ENCODE data around the gene TUBG2.

The TUBG2 gene

DNA sequence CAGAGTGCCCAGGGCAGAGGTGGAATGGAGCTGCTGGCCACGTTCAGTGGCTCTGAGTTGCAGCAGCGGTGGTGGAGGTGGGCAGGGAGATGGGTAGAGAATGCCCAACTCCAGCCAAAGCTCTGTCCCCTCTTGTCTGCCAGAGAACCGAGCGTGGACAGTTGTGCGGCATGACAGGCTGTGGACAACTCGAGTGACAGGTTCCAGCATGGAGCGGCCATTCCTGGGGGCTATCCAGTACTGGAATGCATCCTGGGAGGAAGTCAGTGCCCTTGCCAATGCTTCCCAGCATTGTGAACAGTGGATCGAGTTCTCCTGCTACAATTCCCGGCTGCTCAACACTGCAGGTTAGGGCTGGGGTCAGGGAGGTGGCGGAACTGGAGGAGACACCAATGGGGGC lies 31.5 kb downstream of the TUBG2 start:
- Histone ChIP-seq H3K36me3 (ENCODE audit: control insufficient read depth, insufficient read depth, low read length) (peaks cover 19% of the 10 kb centered on the region), H3K9ac (ENCODE audit: low read length) (no peak overlapping the region)

DNA sequence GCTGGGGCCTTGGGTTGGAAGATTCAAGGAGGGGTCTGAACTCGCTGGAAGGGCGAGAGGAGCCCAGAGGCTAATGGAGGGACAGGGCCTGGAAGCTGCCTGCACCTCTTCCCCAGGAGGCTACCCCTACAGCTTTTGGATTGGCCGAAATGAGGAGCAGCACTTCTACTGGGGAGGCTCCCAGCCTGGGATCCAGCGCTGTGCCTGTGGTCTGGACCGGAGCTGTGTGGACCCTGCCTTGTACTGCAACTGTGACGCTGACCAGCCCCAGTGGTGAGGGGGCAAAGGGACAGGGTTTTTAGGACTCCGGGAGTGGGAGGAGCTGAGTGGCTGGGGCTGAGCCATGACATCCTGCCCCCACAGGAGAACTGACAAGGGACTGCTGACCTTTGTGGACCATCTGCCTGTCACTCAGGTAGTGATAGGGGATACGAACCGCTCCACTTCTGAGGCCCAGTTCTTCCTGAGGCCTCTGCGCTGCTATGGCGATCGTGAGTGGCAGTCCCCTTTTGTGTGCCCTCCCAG lies 32.0 kb downstream of the TUBG2 start:
- no peaks in the 10 kb centered on the region for H3K27me3 ChIP-seq (ENCODE audit: control insufficient read depth, insufficient read depth, low read length)
- no peak overlapping the region for H3K4me3 ChIP-seq (ENCODE audit: low read depth, low read length)
- no peaks in the 10 kb centered on the region for H3K9me3 ChIP-seq (ENCODE audit: control insufficient read depth, insufficient read depth, low read depth, low read length)
- no peak overlapping the region for H3K9ac ChIP-seq (ENCODE audit: low read length)
- H3K27ac ChIP-seq (ENCODE audit: low read depth, low read length): no peak overlapping the region
- peaks cover 22% of the 10 kb centered on the region for H3K36me3 ChIP-seq (ENCODE audit: control insufficient read depth, insufficient read depth, low read length)
- H3K4me1 ChIP-seq (ENCODE audit: control insufficient read depth, insufficient read depth, low read length): peaks cover 4% of the 10 kb centered on the region; the same call in 1 of the 2 replicates

More for the DNA sequence above, 31.5 kb downstream of the TUBG2 start:
- H3K4me1 ChIP-seq (ENCODE audit: control insufficient read depth, insufficient read depth, low read length): peaks cover 4% of the 10 kb centered on the region; the same call in 1 of the 2 replicates
- no peak overlapping the region for H3K27ac ChIP-seq (ENCODE audit: low read depth, low read length)
- peaks cover 2% of the 10 kb centered on the region; the same call in 1 of the 2 replicates for H3K27me3 ChIP-seq (ENCODE audit: control insufficient read depth, insufficient read depth, low read length)
- no peaks in the 10 kb centered on the region for H3K9me3 ChIP-seq (ENCODE audit: control insufficient read depth, insufficient read depth, low read depth, low read length)
- H3K4me3 ChIP-seq (ENCODE audit: low read depth, low read length): no peak overlapping the region

DNA sequence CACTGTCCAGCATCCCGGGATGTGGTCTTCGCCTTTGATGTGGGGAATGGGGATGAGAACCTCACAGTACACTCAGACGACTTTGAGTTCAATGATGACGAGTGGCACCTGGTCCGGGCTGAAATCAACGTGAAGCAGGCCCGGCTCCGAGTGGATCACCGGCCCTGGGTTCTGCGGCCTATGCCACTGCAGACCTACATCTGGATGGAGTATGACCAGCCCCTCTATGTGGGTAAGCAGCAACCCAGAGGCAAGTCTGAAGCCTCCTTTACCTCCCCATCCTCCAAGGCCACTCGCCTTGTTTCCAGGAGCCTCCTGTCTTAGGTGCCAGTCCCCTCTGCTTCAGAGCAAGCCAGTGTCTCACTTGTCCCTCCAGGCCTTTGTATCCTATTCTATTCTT lies 33.4 kb downstream of the TUBG2 start:
- H3K36me3 ChIP-seq (ENCODE audit: control insufficient read depth, insufficient read depth, low read length): peaks cover 31% of the 10 kb centered on the region
- no peaks in the 10 kb centered on the region for H3K27me3 ChIP-seq (ENCODE audit: control insufficient read depth, insufficient read depth, low read length)
- H3K27ac ChIP-seq (ENCODE audit: low read depth, low read length): no peak overlapping the region
- H3K9me3 ChIP-seq (ENCODE audit: control insufficient read depth, insufficient read depth, low read depth, low read length): no peaks in the 10 kb centered on the region
- H3K9ac ChIP-seq (ENCODE audit: low read length): no peak overlapping the region
- H3K4me3 ChIP-seq (ENCODE audit: low read depth, low read length): no peak overlapping the region
- H3K4me1 ChIP-seq (ENCODE audit: control insufficient read depth, insufficient read depth, low read length): peaks cover 4% of the 10 kb centered on the region; the same call in 1 of the 2 replicates

DNA sequence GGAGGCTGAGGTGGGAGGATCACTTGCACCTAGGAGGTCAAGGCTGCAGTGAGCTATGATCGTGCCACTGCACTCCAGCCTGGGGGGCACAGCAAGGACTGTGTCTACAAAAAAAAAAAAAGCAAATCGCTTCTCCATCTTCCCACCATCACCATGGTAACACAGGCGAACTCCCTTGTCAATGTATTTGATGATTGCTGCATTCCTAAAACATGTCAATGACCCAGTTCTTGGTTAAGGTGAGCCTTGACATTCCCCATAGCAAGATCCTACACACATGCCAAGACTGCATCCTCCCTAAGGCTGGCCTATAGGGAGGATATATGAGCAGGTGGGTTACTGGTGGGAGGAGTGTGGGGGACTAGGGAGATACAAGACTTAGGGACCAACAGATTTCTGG lies 35.4 kb downstream of the TUBG2 start:
- Histone ChIP-seq H3K4me3 (ENCODE audit: low read depth, low read length) (no peak overlapping the region), H3K9me3 (ENCODE audit: control insufficient read depth, insufficient read depth, low read depth, low read length) (no peaks in the 10 kb centered on the region), H3K27me3 (ENCODE audit: control insufficient read depth, insufficient read depth, low read length) (no peaks in the 10 kb centered on the region), H3K27ac (ENCODE audit: low read depth, low read length) (no peak overlapping the region), H3K36me3 (ENCODE audit: control insufficient read depth, insufficient read depth, low read length) (peaks cover 35% of the 10 kb centered on the region), H3K9ac (ENCODE audit: low read length) (no peak overlapping the region), H3K4me1 (ENCODE audit: control insufficient read depth, insufficient read depth, low read length) (peaks cover 5% of the 10 kb centered on the region; the same call in 1 of the 2 replicates)

DNA sequence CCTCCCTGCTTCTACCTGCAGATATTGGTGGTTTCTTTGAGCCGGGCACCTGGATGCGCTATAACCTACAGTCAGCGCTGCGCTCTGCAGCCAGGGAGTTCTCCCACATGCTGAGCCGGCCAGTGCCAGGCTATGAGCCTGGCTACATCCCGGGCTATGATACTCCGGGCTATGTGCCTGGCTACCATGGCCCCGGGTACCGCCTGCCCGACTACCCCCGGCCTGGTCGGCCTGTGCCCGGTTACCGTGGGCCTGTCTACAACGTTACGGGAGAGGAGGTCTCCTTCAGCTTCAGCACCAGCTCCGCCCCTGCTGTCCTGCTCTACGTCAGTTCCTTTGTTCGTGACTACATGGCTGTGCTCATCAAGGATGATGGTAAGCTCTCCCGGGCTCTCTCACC lies 36.4 kb downstream of the TUBG2 start:
- peaks cover 40% of the 10 kb centered on the region for H3K36me3 ChIP-seq (ENCODE audit: control insufficient read depth, insufficient read depth, low read length)

DNA sequence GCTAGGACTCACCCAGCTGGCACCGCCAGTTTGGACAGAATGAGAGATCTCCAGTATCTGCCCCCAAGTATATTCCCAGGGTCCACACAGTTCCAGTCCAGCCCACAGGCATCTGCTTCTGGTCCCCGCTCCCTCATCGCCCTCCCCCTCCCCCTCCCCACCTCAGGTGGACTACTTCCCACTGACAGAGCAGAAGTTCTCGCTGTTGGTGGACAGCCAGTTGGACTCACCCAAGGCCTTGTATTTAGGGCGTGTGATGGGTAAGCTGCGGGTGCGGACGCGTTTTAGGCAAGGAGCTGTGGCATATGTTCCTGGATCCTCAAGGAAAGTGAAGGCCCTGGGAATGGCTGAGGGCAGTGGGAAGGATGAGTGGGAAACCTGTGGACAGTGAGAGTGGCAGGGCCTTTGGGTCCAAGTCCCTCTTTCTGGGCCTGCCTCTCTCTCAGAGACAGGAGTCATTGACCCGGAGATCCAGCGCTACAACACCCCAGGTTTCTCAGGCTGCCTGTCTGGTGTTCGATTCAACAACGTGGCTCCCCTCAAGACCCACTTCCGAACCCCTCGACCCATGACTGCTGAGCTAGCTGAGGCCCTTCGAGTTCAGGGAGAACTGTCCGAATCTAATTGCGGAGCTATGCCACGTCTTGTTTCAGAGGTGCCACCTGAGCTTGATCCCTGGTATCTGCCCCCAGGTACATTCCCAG lies 38.2 kb downstream of the TUBG2 start:
- Histone ChIP-seq H3K36me3 (ENCODE audit: control insufficient read depth, insufficient read depth, low read length) (peaks cover 52% of the 10 kb centered on the region), H3K9me3 (ENCODE audit: control insufficient read depth, insufficient read depth, low read depth, low read length) (no peaks in the 10 kb centered on the region), H3K27ac (ENCODE audit: low read depth, low read length) (no peak overlapping the region), H3K27me3 (ENCODE audit: control insufficient read depth, insufficient read depth, low read length) (no peaks in the 10 kb centered on the region), H3K9ac (ENCODE audit: low read length) (no peak overlapping the region), H3K4me3 (ENCODE audit: low read depth, low read length) (no peak overlapping the region), H3K4me1 (ENCODE audit: control insufficient read depth, insufficient read depth, low read length) (peaks cover 5% of the 10 kb centered on the region; the same call in 1 of the 2 replicates)

More for the DNA sequence above, 36.4 kb downstream of the TUBG2 start:
- Histone ChIP-seq H3K27ac (ENCODE audit: low read depth, low read length) (no peak overlapping the region), H3K27me3 (ENCODE audit: control insufficient read depth, insufficient read depth, low read length) (no peaks in the 10 kb centered on the region), H3K9me3 (ENCODE audit: control insufficient read depth, insufficient read depth, low read depth, low read length) (no peaks in the 10 kb centered on the region), H3K9ac (ENCODE audit: low read length) (no peak overlapping the region), H3K4me1 (ENCODE audit: control insufficient read depth, insufficient read depth, low read length) (peaks cover 5% of the 10 kb centered on the region; the same call in 1 of the 2 replicates), H3K4me3 (ENCODE audit: low read depth, low read length) (no peak overlapping the region)

DNA sequence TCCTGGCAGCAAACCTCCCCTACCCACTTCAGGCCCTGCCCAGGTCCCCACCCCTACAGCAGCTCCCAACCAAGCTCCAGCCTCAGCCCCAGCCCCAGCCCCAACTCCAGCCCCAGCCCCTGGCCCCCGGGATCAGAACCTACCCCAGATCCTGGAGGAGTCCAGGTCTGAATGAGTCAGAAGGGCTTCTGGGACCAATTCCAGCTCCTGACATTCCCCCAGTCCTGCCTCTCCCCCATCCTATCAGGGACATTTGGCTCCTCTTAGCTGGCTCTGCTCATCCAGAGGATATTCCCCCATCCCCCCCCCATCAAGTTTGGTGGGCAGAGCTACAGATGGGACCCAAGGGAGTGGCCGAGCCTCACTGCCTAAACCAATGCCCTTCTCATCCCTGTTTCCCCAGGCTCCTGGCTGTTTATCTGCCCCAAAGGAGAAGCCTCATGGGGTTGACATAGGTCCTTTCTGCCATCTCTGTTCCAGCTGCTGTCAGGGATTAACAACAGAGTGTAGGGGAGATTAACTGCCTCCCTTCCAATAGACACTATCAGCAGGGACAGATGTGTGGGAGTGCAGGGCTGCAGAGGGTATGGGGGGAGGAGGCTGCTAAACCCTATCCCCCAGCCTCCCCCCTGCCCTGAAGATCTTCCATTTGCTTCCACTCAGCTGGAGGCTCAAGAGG lies 39.8 kb downstream of the TUBG2 start:
- Histone ChIP-seq H3K27me3 (ENCODE audit: control insufficient read depth, insufficient read depth, low read length) (no peaks in the 10 kb centered on the region), H3K36me3 (ENCODE audit: control insufficient read depth, insufficient read depth, low read length) (peaks cover 55% of the 10 kb centered on the region), H3K9me3 (ENCODE audit: control insufficient read depth, insufficient read depth, low read depth, low read length) (no peaks in the 10 kb centered on the region), H3K4me1 (ENCODE audit: control insufficient read depth, insufficient read depth, low read length) (peaks cover 5% of the 10 kb centered on the region; the same call in 1 of the 2 replicates), H3K9ac (ENCODE audit: low read length) (no peak overlapping the region), H3K4me3 (ENCODE audit: low read depth, low read length) (no peak overlapping the region), H3K27ac (ENCODE audit: low read depth, low read length) (no peak overlapping the region)

DNA sequence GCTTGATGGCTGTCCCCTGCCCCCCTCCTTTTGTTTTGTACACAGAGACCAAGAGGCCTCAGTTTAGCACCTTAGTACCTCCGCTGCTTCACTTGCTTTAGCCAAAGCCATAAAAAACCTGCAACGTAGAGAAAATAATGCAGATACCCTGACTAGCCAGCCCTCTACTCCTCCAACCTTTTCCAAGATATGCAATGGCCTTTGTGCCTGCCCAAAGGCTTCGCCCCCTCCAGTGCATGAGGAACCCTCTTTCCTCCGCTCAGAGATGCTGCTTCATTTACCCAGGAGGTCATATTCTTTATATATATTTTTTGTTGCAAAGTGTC lies 40.3 kb downstream of the TUBG2 start:
- peaks cover 59% of the 10 kb centered on the region for H3K36me3 ChIP-seq (ENCODE audit: control insufficient read depth, insufficient read depth, low read length)
- H3K9me3 ChIP-seq (ENCODE audit: control insufficient read depth, insufficient read depth, low read depth, low read length): no peaks in the 10 kb centered on the region
- no peaks in the 10 kb centered on the region for H3K27me3 ChIP-seq (ENCODE audit: control insufficient read depth, insufficient read depth, low read length)
- peaks cover 5% of the 10 kb centered on the region; the same call in 1 of the 2 replicates for H3K4me1 ChIP-seq (ENCODE audit: control insufficient read depth, insufficient read depth, low read length)
- H3K27ac ChIP-seq (ENCODE audit: low read depth, low read length): no peak overlapping the region
- H3K9ac ChIP-seq (ENCODE audit: low read length): no peak overlapping the region
- no peak overlapping the region for H3K4me3 ChIP-seq (ENCODE audit: low read depth, low read length)

DNA sequence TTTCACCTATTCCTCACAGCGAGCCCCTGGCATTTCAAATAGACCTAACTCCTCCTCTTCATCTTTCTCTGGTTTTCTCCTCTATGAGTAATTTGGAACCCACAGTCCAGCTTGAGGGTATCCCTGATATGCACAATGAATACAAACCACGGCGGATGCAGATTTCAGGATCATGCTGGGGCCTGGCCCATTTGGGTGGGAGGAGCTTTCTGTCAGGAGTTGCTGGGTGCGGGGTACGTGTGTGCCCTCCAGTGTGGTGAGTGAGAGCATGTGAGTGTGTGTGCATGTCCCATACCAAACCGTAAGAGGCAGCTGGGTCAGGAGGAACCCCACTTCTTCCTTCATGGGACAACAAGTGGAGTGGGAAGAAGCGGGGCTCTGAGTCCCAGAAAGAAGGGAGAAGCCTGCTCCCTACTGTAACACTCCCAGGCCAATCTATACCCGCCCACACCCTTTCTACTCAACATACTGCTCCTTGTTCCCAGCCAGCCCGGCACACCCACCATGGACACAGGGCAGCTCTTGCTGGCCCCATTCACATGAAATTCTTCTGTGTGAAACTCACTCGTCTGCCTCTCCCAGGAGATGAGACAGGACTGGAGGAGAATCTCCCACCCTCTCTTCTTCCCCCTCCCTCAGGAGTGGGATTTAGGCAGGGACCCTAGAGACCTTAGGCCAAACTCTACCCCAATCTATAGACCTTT lies 41.7 kb downstream of the TUBG2 start:
- Histone ChIP-seq H3K4me3 (ENCODE audit: low read depth, low read length) (no peak overlapping the region), H3K4me1 (ENCODE audit: control insufficient read depth, insufficient read depth, low read length) (peaks cover 5% of the 10 kb centered on the region; the same call in 1 of the 2 replicates), H3K9ac (ENCODE audit: low read length) (no peak overlapping the region), H3K27me3 (ENCODE audit: control insufficient read depth, insufficient read depth, low read length) (no peaks in the 10 kb centered on the region), H3K27ac (ENCODE audit: low read depth, low read length) (no peak overlapping the region), H3K9me3 (ENCODE audit: control insufficient read depth, insufficient read depth, low read depth, low read length) (no peaks in the 10 kb centered on the region), H3K36me3 (ENCODE audit: control insufficient read depth, insufficient read depth, low read length) (peaks cover 65% of the 10 kb centered on the region)

DNA sequence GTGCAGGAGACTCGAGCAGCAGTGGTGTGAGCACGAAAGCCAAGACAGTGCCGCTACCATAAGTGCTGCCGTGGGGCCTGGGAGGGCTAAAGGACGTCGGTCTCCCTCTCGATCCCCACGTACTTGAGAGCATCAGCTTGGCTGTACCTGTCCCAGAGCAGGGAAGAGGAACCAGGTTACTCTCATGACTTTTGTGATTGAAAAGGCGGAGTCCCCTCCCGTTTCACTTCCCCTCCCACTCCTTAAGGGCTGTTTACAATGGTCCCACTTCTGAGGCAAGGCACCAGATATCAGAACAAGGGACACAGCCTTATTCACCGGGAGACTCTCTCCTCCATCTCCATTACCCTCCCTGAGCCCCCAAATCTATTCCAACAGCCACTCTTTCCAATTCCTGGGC lies 43.4 kb downstream of the TUBG2 start:
- Histone ChIP-seq H3K4me3 (ENCODE audit: low read depth, low read length) (no peak overlapping the region), H3K27me3 (ENCODE audit: control insufficient read depth, insufficient read depth, low read length) (no peaks in the 10 kb centered on the region), H3K27ac (ENCODE audit: low read depth, low read length) (no peak overlapping the region), H3K9me3 (ENCODE audit: control insufficient read depth, insufficient read depth, low read depth, low read length) (no peaks in the 10 kb centered on the region), H3K4me1 (ENCODE audit: control insufficient read depth, insufficient read depth, low read length) (peaks cover 5% of the 10 kb centered on the region; the same call in 1 of the 2 replicates), H3K9ac (ENCODE audit: low read length) (peak overlapping the region; percentile 10), H3K36me3 (ENCODE audit: control insufficient read depth, insufficient read depth, low read length) (peaks cover 69% of the 10 kb centered on the region)

DNA sequence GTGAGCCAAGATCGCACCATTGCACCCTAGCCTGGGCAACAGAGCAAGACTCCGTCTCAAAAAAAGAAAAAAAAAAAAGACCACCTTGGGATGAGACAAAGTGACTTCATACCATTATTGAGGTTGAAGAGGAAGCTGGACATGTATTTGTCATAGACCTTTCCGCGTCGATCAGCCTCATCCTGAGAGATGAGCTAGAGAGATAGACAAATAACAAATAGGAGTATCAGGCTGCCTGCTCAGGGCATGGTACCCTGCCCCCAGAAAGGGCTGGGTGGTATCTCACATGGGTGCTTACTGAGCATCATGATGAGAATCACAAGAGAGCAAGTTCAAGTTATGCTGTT lies 45.4 kb downstream of the TUBG2 start:
- H3K27ac ChIP-seq (ENCODE audit: low read depth, low read length): no peak overlapping the region
- peaks cover 81% of the 10 kb centered on the region for H3K36me3 ChIP-seq (ENCODE audit: control insufficient read depth, insufficient read depth, low read length)
- no peak overlapping the region for H3K9ac ChIP-seq (ENCODE audit: low read length)
- H3K9me3 ChIP-seq (ENCODE audit: control insufficient read depth, insufficient read depth, low read depth, low read length): no peaks in the 10 kb centered on the region
- H3K27me3 ChIP-seq (ENCODE audit: control insufficient read depth, insufficient read depth, low read length): no peaks in the 10 kb centered on the region
- 0 out of 2 replicates have a peak, but pooled peaks cover under 1% of the 10 kb centered on the region for H3K4me1 ChIP-seq (ENCODE audit: control insufficient read depth, insufficient read depth, low read length)
- no peak overlapping the region for H3K4me3 ChIP-seq (ENCODE audit: low read depth, low read length)

Data from HUES6 (cell line).